Progenitor cell of endocrine pancreas (in vitro differentiated cells): Measurements from ENCODE around the gene TMED8. TPM values are rescaled to one million over a fixed set of nuclear protein-coding genes. Genes with fewer than 3 reads are reported as not detected.
"Not testable (repeated sequence)": the region's sequence is repeated elsewhere in the genome, so short reads cannot be mapped to it uniquely, and the experiment has no call there.

Source experiments
- DNase-seq: peaks from one replicate; pipeline ENCODE4 v3.0.0; 2021; ENCODE audit warnings: low spot score; ENCODE audit not compliant: unreplicated experiment
- H3K27ac Mint-ChIP-seq: 2 replicates; pipeline ENCODE4 v1.8.0; 2021; ENCODE audit warnings: mild to moderate bottlenecking, moderate library complexity, mixed read lengths
- H3K27me3 Mint-ChIP-seq: 2 replicates; pipeline ENCODE4 v1.8.0; 2021; ENCODE audit warnings: mixed read lengths
- H3K36me3 Mint-ChIP-seq: 2 replicates; pipeline ENCODE4 v1.8.0; 2022; ENCODE audit warnings: mixed read lengths; ENCODE audit not compliant: insufficient read depth
- H3K4me1 Mint-ChIP-seq: 2 replicates; pipeline ENCODE4 v1.8.0; 2021; ENCODE audit warnings: low read depth, mixed read lengths
- H3K4me3 Mint-ChIP-seq: 2 replicates; pipeline ENCODE4 v1.8.0; 2021; ENCODE audit warnings: low read depth, mild to moderate bottlenecking, moderate library complexity, mixed read lengths
- H3K9me3 Mint-ChIP-seq: 2 replicates; pipeline ENCODE4 v1.8.0; 2021; ENCODE audit warnings: low read depth, mixed read lengths
- CTCF ChIP-seq: fragments of 200-600 bp; sonication (generic); IDR thresholded peaks from one replicate; pipeline ENCODE4 v1.5.0; 2021; ENCODE audit warnings: antibody characterized with exemption, mild to moderate bottlenecking; ENCODE audit not compliant: unreplicated experiment
- total RNA-seq: library from RNA; stranded (reverse); gene quantifications from 2 replicates; pipeline ENCODE4 v1.2.1, GENCODE V29; 2021

Gene TMED8
- total RNA-seq, 1 donor from 2014 or later = 18.7 TPM

- Mint-ChIP-seq H3K27me3 (no peaks in the 10 kb centered on the region), H3K27ac (no peak overlapping the region), H3K4me3 (no peak overlapping the region), H3K4me1 (peaks cover 1% of the 10 kb centered on the region), H3K36me3 (peaks cover 29% of the 10 kb centered on the region), H3K9me3 (peaks cover 20% of the 10 kb centered on the region)
- TF ChIP-seq CTCF = no peak
- DNase-seq = no peak
Observed at GRCh38 chr14:77416836-77417235, 39.9 kb upstream of the TMED8 start.

GRCh38 chr14:77416098-77416497, 39.2 kb upstream of the TMED8 start:
- DNase-seq, H3K27ac Mint-ChIP-seq, H3K4me1 Mint-ChIP-seq, H3K27me3 Mint-ChIP-seq, H3K4me3 Mint-ChIP-seq: not testable (repeated sequence)
- Mint-ChIP-seq H3K36me3 (peaks cover 21% of the 10 kb centered on the region), H3K9me3 (peaks cover 20% of the 10 kb centered on the region)

- peaks cover 18% of the 10 kb centered on the region for H3K36me3 Mint-ChIP-seq
- DNase-seq, H3K27ac Mint-ChIP-seq, H3K27me3 Mint-ChIP-seq, H3K4me3 Mint-ChIP-seq, H3K4me1 Mint-ChIP-seq: not testable (repeated sequence)
- H3K9me3 Mint-ChIP-seq = peaks cover 20% of the 10 kb centered on the region
Observed at GRCh38 chr14:77415403-77416030, 38.6 kb upstream of the TMED8 start.

- no peak for DNase-seq
- H3K4me3 Mint-ChIP-seq = no peak overlapping the region
Observed at GRCh38 chr14:77409131-77409533, 32.2 kb upstream of the TMED8 start.

GRCh38 chr14:77407158-77407557, 30.3 kb upstream of the TMED8 start:
- Mint-ChIP-seq H3K27me3 (no peaks in the 10 kb centered on the region), H3K4me1 (no peaks in the 10 kb centered on the region), H3K9me3 (no peaks in the 10 kb centered on the region), H3K36me3 (no peaks in the 10 kb centered on the region), H3K27ac (no peak overlapping the region), H3K4me3 (no peak overlapping the region)
- DNase-seq = no peak
- no peak for TF ChIP-seq CTCF

More at GRCh38 chr14:77409131-77409533, 32.2 kb upstream of the TMED8 start:
- no peaks in the 10 kb centered on the region for H3K27me3 Mint-ChIP-seq
- no peaks in the 10 kb centered on the region for H3K9me3 Mint-ChIP-seq
- H3K36me3 Mint-ChIP-seq = no peaks in the 10 kb centered on the region
- no peak overlapping the region for H3K27ac Mint-ChIP-seq
- TF ChIP-seq CTCF = peak; percentile 40
- no peaks in the 10 kb centered on the region for H3K4me1 Mint-ChIP-seq

GRCh38 chr14:77406718-77407117, 29.8 kb upstream of the TMED8 start:
- DNase-seq = no peak
- Mint-ChIP-seq H3K4me3 (no peak overlapping the region), H3K9me3 (no peaks in the 10 kb centered on the region), H3K36me3 (no peaks in the 10 kb centered on the region), H3K27me3 (no peaks in the 10 kb centered on the region), H3K4me1 (no peaks in the 10 kb centered on the region), H3K27ac (no peak overlapping the region)
- TF ChIP-seq CTCF = no peak
